KMS-11 (cell line): ENCODE data around the gene IL3RA.

Source experiments
- H2AFZ ChIP-seq: fragments of 200-600 bp; sonication (generic); 2 replicates; pipeline ENCODE4 v1.6.1; 2016; ENCODE audit warnings: antibody characterized with exemption, mixed run types, low read depth
- H3K27ac ChIP-seq: fragments of 200-600 bp; sonication (generic); 2 replicates; pipeline ENCODE4 v1.6.1; 2016; ENCODE audit warnings: mild to moderate bottlenecking, mixed run types
- H3K27me3 ChIP-seq: fragments of 200-600 bp; sonication (generic); 2 replicates; pipeline ENCODE4 v1.6.1; 2017; ENCODE audit warnings: mild to moderate bottlenecking, low read depth, mixed run types, moderate library complexity; ENCODE audit not compliant: insufficient read depth
- H3K36me3 ChIP-seq: fragments of 200-600 bp; sonication (generic); 2 replicates; pipeline ENCODE4 v1.6.1; 2017; ENCODE audit warnings: mild to moderate bottlenecking, mixed run types; ENCODE audit not compliant: insufficient read depth
- H3K4me1 ChIP-seq: fragments of 200-600 bp; sonication (generic); 2 replicates; pipeline ENCODE4 v1.6.1; 2016; ENCODE audit warnings: mild to moderate bottlenecking, low read depth, mixed run types; ENCODE audit not compliant: poor library complexity, severe bottlenecking
- H3K4me2 ChIP-seq: fragments of 200-600 bp; sonication (generic); 2 replicates; pipeline ENCODE4 v1.7.0; 2016; ENCODE audit warnings: mild to moderate bottlenecking, mixed run types
- H3K4me3 ChIP-seq: fragments of 200-600 bp; sonication (generic); IDR thresholded peaks from 2 replicates; pipeline ENCODE4 v1.6.1; 2017; ENCODE audit warnings: low read depth, low read length, mixed read lengths; ENCODE audit not compliant: insufficient read depth
- H3K79me2 ChIP-seq: fragments of 200-600 bp; sonication (generic); 2 replicates; pipeline ENCODE4 v1.6.1; 2016; ENCODE audit warnings: low read depth, mixed run types; ENCODE audit not compliant: insufficient read depth
- H3K9ac ChIP-seq: fragments of 200-600 bp; sonication (generic); 2 replicates; pipeline ENCODE4 v1.6.1; 2016; ENCODE audit warnings: mild to moderate bottlenecking, mixed run types
- H4K20me1 ChIP-seq: fragments of 200-600 bp; sonication (generic); 2 replicates; pipeline ENCODE4 v1.6.1; 2016; ENCODE audit warnings: mild to moderate bottlenecking, mixed run types; ENCODE audit not compliant: insufficient read depth
- CTCF ChIP-seq: fragments of 200-600 bp; sonication (generic); conservative IDR thresholded peaks from 2 replicates; pipeline ENCODE4 v1.6.1; 2017; ENCODE audit warnings: low read depth, mild to moderate bottlenecking, antibody characterized with exemption, low read length, moderate library complexity, mixed read lengths

IL3RA gene

GRCh38 chrX:1389181-1389992, 52.8 kb downstream of the IL3RA start:
- Histone ChIP-seq H3K79me2 (peaks cover 33% of the 10 kb centered on the region), H3K4me1 (peaks cover 6% of the 10 kb centered on the region), H3K27me3 (no peaks in the 10 kb centered on the region), H4K20me1 (peaks cover 14% of the 10 kb centered on the region; the same call in 1 of the 2 replicates), H3K9ac (no peak overlapping the region), H3K4me3 (no peak overlapping the region), H3K36me3 (no peaks in the 10 kb centered on the region; the same call in 1 of the 2 replicates), H3K4me2 (no peak overlapping the region), H2AFZ (no peak overlapping the region), H3K27ac (no peak overlapping the region)
- no peak for TF ChIP-seq CTCF

DNA sequence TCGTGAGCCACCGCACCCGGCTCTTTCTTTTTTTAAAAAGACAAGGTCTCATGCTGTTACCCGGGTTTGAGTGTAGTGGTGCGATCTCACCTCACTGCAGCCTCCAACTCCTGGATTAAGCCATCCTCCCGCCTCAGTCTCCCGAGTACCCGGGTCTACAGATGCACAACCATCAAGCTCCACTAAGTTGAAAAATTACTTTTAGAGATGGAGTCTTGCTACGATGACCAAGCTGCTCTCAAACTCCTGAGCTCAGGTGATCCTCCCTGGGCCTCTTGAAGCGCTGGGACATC, 53.4 kb downstream of the IL3RA start:
- no peak for TF ChIP-seq CTCF
- Histone ChIP-seq H3K4me2 (no peak overlapping the region), H4K20me1 (peaks cover 14% of the 10 kb centered on the region; the same call in 1 of the 2 replicates), H3K79me2 (peaks cover 33% of the 10 kb centered on the region), H3K27ac (no peak overlapping the region), H3K36me3 (no peaks in the 10 kb centered on the region; the same call in 1 of the 2 replicates), H2AFZ (no peak overlapping the region), H3K4me1 (peaks cover 6% of the 10 kb centered on the region), H3K27me3 (no peaks in the 10 kb centered on the region), H3K4me3 (no peak overlapping the region), H3K9ac (no peak overlapping the region)

DNA sequence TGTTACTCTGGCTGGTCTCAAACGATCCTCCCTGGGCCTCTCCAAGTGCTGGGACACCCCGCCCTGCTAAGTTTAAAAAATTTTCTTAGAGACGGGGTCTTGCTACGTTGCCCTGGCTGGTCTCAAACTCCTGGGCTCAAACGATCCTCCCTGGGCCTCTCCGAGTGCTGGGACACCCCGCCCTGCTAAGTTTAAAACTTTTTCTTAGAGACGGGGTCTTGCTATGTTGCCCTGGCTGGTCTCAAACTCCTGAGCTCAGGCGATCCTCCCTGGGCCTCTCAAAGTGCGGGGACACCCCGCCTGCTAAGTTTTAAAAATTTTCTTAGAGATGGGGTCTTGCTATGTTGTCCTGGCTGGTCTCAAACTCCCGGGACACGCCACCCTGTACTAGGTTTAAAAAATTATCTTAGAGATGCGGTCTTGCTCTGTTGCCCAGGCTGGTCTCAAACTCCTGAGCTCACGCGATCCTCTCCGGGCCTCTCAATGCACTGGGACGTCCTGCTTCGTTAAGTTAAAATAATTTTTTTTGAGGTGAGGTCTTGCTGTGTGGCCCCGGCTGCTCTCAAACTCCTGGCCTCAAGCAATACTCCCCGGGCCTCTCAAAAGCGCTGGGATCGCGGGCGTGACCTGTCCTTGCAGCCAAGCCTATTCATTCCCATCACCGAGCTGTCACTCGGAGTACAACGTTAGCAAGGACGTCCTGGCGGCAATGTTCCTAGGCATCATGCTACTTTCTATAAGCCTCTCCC, 54.2 kb downstream of the IL3RA start:
- peak overlapping the region; percentile 95 for H3K27ac ChIP-seq
- no peak overlapping the region for H2AFZ ChIP-seq
- peak overlapping the region; percentile 68; the same call in 1 of the 2 replicates for H3K4me2 ChIP-seq
- H3K4me3 ChIP-seq, result no peak overlapping the region
- no peak for TF ChIP-seq CTCF
- no peaks in the 10 kb centered on the region for H3K27me3 ChIP-seq
- peaks cover 33% of the 10 kb centered on the region for H3K79me2 ChIP-seq
- H3K4me1 ChIP-seq, result peaks cover 6% of the 10 kb centered on the region
- no peaks in the 10 kb centered on the region; the same call in 1 of the 2 replicates for H3K36me3 ChIP-seq
- H3K9ac ChIP-seq, result peak overlapping the region; percentile 98; the same call in 1 of the 2 replicates
- H4K20me1 ChIP-seq, result peaks cover 14% of the 10 kb centered on the region; the same call in 1 of the 2 replicates

DNA sequence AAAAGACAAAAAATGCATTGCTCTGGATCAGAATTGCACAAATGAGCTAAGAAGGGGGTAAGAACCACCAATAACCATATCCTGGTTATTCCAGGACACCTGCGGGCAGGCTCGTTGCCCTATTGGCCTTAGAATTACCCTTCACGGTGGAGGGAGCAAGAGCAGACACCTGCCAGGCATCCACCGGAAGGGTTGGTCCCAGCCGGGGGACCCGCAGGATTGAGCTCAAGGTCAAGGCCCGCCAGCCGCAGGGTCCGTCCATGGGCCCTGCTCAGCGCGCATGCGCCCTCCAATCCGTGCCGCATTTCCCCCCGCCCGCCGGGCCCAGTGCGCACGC, 54.8 kb downstream of the IL3RA start:
- H3K79me2 ChIP-seq, result peaks cover 33% of the 10 kb centered on the region
- H3K27me3 ChIP-seq, result no peaks in the 10 kb centered on the region
- peaks cover 14% of the 10 kb centered on the region; the same call in 1 of the 2 replicates for H4K20me1 ChIP-seq
- TF ChIP-seq CTCF, result no peak
- H3K4me3 ChIP-seq, result no peak overlapping the region
- peak overlapping the region; percentile 95 for H3K27ac ChIP-seq
- H3K9ac ChIP-seq, result peak overlapping the region; percentile 98; the same call in 1 of the 2 replicates
- no peak overlapping the region for H2AFZ ChIP-seq
- H3K4me1 ChIP-seq, result peaks cover 6% of the 10 kb centered on the region
- H3K4me2 ChIP-seq, result peak overlapping the region; percentile 68; the same call in 1 of the 2 replicates
- no peaks in the 10 kb centered on the region; the same call in 1 of the 2 replicates for H3K36me3 ChIP-seq
